Upper lobe of left lung (tissue), 6 donors: ENCODE data around the gene AGBL1. TPM values are rescaled to one million over a fixed set of nuclear protein-coding genes. Genes with fewer than 3 reads are reported as not detected.

Experiments
- ATAC-seq, 2 donors: fragments of 200-7000 bp; cut with Tn5 transposase; one replicate each; pipeline ENCODE4 v1.9.1; 2022; ENCODE audit warnings: mild to moderate bottlenecking in 2 of 2, moderate library complexity in 2 of 2; ENCODE audit not compliant: low FRiP score in 2 of 2
- DNase-seq, 2 donors: peaks; one replicate each; pipeline ENCODE4 v3.0.0-alpha.2; 2019 to 2020
- H3K27ac ChIP-seq, 4 donors: fragments of 200-600 bp; sonication (generic); one replicate each; pipeline ENCODE4 v1.5.1; 2016 to 2019
- H3K27me3 ChIP-seq, 4 donors: fragments of 200-600 bp; sonication (generic); one replicate each; pipeline ENCODE4 v1.5.1; 2017 to 2019
- H3K36me3 ChIP-seq, 4 donors: fragments of 200-600 bp; sonication (generic); one replicate each; pipeline ENCODE4 v1.5.1; 2016 to 2019
- H3K4me1 ChIP-seq, 4 donors: fragments of 200-600 bp; sonication (generic); one replicate each; pipeline ENCODE4 v1.5.1; 2018 to 2019
- H3K4me3 ChIP-seq, 4 donors: fragments of 200-600 bp; sonication (generic); one replicate each; pipeline ENCODE4 v1.5.1; 2017 to 2019; ENCODE audit warnings: mild to moderate bottlenecking in 2 of 4, moderate library complexity in 1 of 4
- H3K9me3 ChIP-seq, 4 donors: fragments of 200-600 bp; sonication (generic); one replicate each; pipeline ENCODE4 v1.5.1; 2018 to 2019
- EP300 ChIP-seq, 4 donors: sonication (generic); formaldehyde crosslinking; IDR thresholded peaks; one replicate each; pipeline ENCODE4 v1.5.1; 2017; ENCODE audit warnings: antibody characterized with exemption in 4 of 4, control low read depth in 2 of 4
- POLR2A ChIP-seq, 4 donors: fragments of 450-650 bp; IDR thresholded peaks; one replicate each; pipeline ENCODE4 v1.5.1; 2016 to 2017; ENCODE audit warnings: antibody characterized with exemption in 4 of 4, mild to moderate bottlenecking in 2 of 4
- POLR2AphosphoS5 ChIP-seq, 2 donors: sonication (generic); formaldehyde crosslinking; IDR thresholded peaks; one replicate each; pipeline ENCODE4 v1.5.1; 2017; ENCODE audit warnings: antibody characterized with exemption in 2 of 2
- WGBS, 2 donors: methylation state at CpG; one replicate each; pipeline ENCODE4 v1.1.5; 2017 to 2018; 5-methylcytosine and 5-hydroxymethylcytosine counted together
- total RNA-seq, 6 donors: library from RNA; depleted of rRNA in 4 of 6; stranded (reverse); fragments of >200 nt in 4 of 6; gene quantifications; one replicate each; pipeline versions ENCODE4 v1.1.0 to v1.2.1, GENCODE V29; 2016 to 2021
- TF ChIP-seq, protein P1 (sequence below), 6 experiments: fragments of 450-650 bp in 4 of 6; fragments of 200-600 bp in 2 of 6; sonication (generic) in 2 of 6; IDR thresholded peaks; one replicate each; pipeline ENCODE4 v1.5.1; 2016 to 2019; ENCODE audit warnings: antibody characterized with exemption in 6 of 6
- donor health status: DM: no; HTN: no; CAD: no; lungs with moderate emphysema.
- donor health status: DM: no; HTN: yes; CAD: no; lungs with severe emphysema.

Gene AGBL1
- total RNA-seq, 6 donors from 2014 or later, result 3.1 to 23.0 (median 14.5) TPM

DNA sequence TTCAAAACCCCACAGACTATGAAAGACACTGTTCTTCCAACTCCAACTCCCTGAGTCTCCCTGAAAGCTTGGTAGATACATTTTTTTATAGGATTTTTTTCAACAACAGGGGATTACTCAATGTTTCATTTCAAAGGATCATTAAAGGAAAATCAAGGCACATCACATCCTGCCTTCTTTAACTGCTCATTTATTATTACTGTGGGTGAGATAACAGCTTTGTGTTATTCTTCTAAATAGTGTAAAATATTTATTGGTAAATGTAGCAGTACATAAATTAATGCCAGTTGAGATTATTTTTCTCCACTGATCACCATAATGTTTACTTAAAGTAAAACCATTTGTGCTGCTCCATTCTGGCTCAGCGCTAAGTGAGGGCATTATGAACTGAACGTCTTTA is 57.2 kb downstream of the AGBL1 start:
- DNase-seq (no peak), ATAC-seq (no peak)
- WGBS, 2 donors, result 75 to 78% methylated on average over 2 of the region's 2 CpGs
- Histone ChIP-seq H3K27me3 (no peaks in the 10 kb centered on the region), H3K4me3 (no peak overlapping the region), H3K36me3 (no peaks in the 10 kb centered on the region), H3K4me1 (no peaks in the 10 kb centered on the region), H3K27ac (no peak overlapping the region), H3K9me3 (no peaks in the 10 kb centered on the region)
- TF ChIP-seq POLR2A (IDR thresholded peaks at IDR 0.05) (no peak), POLR2AphosphoS5 (IDR thresholded peaks at IDR 0.05) (no peak), EP300 (IDR thresholded peaks at IDR 0.05) (no peak)
- TF ChIP-seq, protein P1, sequence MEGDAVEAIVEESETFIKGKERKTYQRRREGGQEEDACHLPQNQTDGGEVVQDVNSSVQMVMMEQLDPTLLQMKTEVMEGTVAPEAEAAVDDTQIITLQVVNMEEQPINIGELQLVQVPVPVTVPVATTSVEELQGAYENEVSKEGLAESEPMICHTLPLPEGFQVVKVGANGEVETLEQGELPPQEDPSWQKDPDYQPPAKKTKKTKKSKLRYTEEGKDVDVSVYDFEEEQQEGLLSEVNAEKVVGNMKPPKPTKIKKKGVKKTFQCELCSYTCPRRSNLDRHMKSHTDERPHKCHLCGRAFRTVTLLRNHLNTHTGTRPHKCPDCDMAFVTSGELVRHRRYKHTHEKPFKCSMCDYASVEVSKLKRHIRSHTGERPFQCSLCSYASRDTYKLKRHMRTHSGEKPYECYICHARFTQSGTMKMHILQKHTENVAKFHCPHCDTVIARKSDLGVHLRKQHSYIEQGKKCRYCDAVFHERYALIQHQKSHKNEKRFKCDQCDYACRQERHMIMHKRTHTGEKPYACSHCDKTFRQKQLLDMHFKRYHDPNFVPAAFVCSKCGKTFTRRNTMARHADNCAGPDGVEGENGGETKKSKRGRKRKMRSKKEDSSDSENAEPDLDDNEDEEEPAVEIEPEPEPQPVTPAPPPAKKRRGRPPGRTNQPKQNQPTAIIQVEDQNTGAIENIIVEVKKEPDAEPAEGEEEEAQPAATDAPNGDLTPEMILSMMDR (IDR thresholded peaks at IDR 0.05), result no peak

DNA sequence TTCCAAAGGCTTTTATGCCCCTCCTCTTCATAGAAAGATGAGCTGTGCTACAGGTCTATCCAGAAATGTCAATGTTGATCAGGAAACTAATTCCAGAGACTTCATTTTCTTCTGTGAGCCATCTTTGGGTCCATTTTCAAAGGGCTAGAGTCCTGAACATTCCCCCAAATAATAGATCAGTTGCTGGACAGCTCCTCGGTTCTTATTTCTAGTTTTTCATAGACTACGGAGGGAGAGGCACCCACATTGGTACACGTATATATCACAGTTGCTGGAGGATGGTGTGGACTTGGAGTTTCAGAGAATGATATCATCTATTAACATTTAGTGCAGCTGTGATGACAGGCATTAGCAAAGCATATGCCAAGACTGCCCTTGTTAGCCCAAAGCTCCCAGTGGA is 59.1 kb downstream of the AGBL1 start:
- H3K4me3 ChIP-seq, result no peak overlapping the region
- WGBS, 2 donors, result 79 to 83% methylated on average over 3 of the region's 3 CpGs
- no peaks in the 10 kb centered on the region for H3K27me3 ChIP-seq
- ATAC-seq (no peak), DNase-seq (no peak)
- TF ChIP-seq POLR2A (IDR thresholded peaks at IDR 0.05) (no peak), POLR2AphosphoS5 (IDR thresholded peaks at IDR 0.05) (no peak), EP300 (IDR thresholded peaks at IDR 0.05) (no peak)
- TF ChIP-seq, protein P1 (IDR thresholded peaks at IDR 0.05), result no peak
- H3K4me1 ChIP-seq, result no peaks in the 10 kb centered on the region
- no peaks in the 10 kb centered on the region for H3K36me3 ChIP-seq
- H3K9me3 ChIP-seq, result no peaks in the 10 kb centered on the region
- H3K27ac ChIP-seq, result no peak overlapping the region

DNA sequence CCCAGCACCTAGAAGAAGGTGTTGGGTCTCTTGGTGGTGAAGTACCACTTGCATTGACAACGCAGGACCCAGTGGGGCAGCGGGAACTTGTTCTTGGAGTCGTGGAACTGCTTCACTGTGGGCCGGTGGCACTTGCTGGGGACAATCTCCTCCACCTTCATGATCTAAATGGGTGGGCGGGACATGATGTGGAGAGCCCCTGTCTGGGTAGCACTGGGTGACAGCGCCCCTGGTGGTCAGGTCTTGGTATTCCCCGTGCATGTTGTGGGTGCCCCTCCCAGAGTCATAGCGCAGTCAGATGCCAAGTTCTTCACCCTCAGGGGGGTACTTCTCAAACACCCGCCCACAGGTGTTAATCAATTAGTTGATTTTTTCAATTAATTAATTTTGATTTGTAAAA is 60.2 kb downstream of the AGBL1 start:
- WGBS, 2 donors, result 70 to 72% methylated on average over 9 of the region's 9 CpGs
- Histone ChIP-seq H3K9me3 (no peaks in the 10 kb centered on the region), H3K4me3 (no peak overlapping the region), H3K27me3 (no peaks in the 10 kb centered on the region), H3K27ac (no peak overlapping the region), H3K36me3 (no peaks in the 10 kb centered on the region), H3K4me1 (no peaks in the 10 kb centered on the region)
- DNase-seq, result no peak
- ATAC-seq, result no peak
- TF ChIP-seq EP300 (IDR thresholded peaks at IDR 0.05) (no peak), POLR2A (IDR thresholded peaks at IDR 0.05) (no peak), POLR2AphosphoS5 (IDR thresholded peaks at IDR 0.05) (no peak)
- TF ChIP-seq, protein P1 (IDR thresholded peaks at IDR 0.05), result no peak

DNA sequence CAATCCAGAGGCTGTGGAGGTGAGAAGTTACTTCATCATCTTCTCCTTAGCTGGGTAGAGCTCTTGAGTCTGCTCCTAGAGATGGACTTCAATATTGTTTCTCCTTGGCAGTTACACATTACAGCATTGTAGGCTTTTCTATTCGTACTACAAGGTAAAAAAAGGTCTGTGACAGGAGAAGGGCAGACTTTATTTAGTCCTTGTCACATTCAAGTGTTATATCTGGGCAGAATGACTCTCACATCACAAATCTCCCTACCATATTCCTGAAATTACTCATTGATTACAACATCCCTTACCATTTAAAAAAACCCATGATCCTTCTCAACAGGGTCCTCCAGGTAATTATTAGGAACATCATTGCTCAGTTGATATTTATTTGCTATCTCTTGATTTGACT is 75.0 kb downstream of the AGBL1 start:
- 68 to 69% methylated on average over 1 of the region's 1 CpG for WGBS, 2 donors
- H3K27me3 ChIP-seq, result no peaks in the 10 kb centered on the region
- H3K9me3 ChIP-seq, result peaks cover 0 to 3% (median 2%) of the 10 kb centered on the region in 4 donors
- TF ChIP-seq POLR2A (IDR thresholded peaks at IDR 0.05) (no peak), EP300 (IDR thresholded peaks at IDR 0.05) (no peak), POLR2AphosphoS5 (IDR thresholded peaks at IDR 0.05) (no peak)
- TF ChIP-seq, protein P1 (IDR thresholded peaks at IDR 0.05), result no peak
- no peak overlapping the region for H3K27ac ChIP-seq
- DNase-seq (no peak), ATAC-seq (no peak)
- no peaks in the 10 kb centered on the region for H3K4me1 ChIP-seq
- H3K36me3 ChIP-seq, result no peaks in the 10 kb centered on the region
- H3K4me3 ChIP-seq, result no peak overlapping the region

DNA sequence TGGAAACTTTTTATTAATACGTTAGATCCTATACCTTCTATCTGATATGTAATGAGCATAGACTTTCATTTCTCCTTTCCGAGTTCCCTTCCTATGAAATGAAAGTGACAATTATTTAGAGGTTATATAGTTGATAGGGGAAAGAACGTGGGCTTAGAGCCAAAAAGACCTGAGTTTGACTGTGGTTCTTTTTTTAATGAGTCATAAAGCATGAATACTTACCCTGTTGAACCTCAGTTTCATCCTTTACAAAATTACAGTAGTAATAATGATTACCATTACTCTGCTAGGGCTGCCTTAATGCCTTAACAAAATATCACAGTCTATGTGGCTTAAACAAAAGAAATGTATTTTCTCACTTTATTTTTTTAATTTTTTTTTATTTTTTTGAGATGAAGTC is 75.9 kb downstream of the AGBL1 start:
- Histone ChIP-seq H3K27me3 (no peaks in the 10 kb centered on the region), H3K4me3 (no peak overlapping the region), H3K36me3 (no peaks in the 10 kb centered on the region), H3K9me3 (peaks cover 0 to 3% (median 2%) of the 10 kb centered on the region in 4 donors), H3K27ac (no peak overlapping the region), H3K4me1 (no peaks in the 10 kb centered on the region)
- 70 to 76% methylated on average over 3 of the region's 3 CpGs for WGBS, 2 donors
- DNase-seq (no peak), ATAC-seq (no peak)
- no peak for TF ChIP-seq POLR2A (IDR thresholded peaks at IDR 0.05)
- TF ChIP-seq, protein P1 (IDR thresholded peaks at IDR 0.05), result no peak
- no peak for TF ChIP-seq EP300 (IDR thresholded peaks at IDR 0.05)
- TF ChIP-seq POLR2AphosphoS5 (IDR thresholded peaks at IDR 0.05), result no peak
